Right lobe of liver (tissue), 6 donors: Measurements from ENCODE around the gene MT1G. TPM values are rescaled to one million over a fixed set of nuclear protein-coding genes. Genes with fewer than 3 reads are reported as not detected.
A peak's percentile ranks its signal among the peaks of the same experiment; 100 is the strongest.

Experiments
- ATAC-seq, 4 donors: fragments of 200-7000 bp; cut with Tn5 transposase; one replicate each; pipeline ENCODE4 v1.9.1; 2020; ENCODE audit warnings: mild to moderate bottlenecking in 4 of 4, moderate library complexity in 4 of 4
- DNase-seq, 3 donors: peaks; one replicate each; pipeline ENCODE4 v3.0.0-alpha.2; 2020
- H3K27ac ChIP-seq, 3 donors: fragments of 200-600 bp; one replicate each; pipeline ENCODE4 v1.8.0; 2022
- H3K27me3 ChIP-seq, 2 donors: fragments of 200-600 bp; one replicate each; pipeline ENCODE4 v1.8.0; 2022
- H3K36me3 ChIP-seq, 4 donors: fragments of 200-600 bp; sonication (generic) in 1 of 4; one replicate each; pipeline versions ENCODE4 v1.5.1 to v1.8.0; 2017 to 2022; ENCODE audit warnings: control low read depth in 1 of 4
- H3K4me1 ChIP-seq, 4 donors: fragments of 200-600 bp; sonication (generic) in 1 of 4; one replicate each; pipeline versions ENCODE4 v1.5.1 to v1.8.0; 2017 to 2022; ENCODE audit warnings: control low read depth in 1 of 4
- H3K4me3 ChIP-seq, 3 donors: fragments of 200-600 bp; one replicate each; pipeline ENCODE4 v1.8.0; 2022
- H3K9me3 ChIP-seq, 4 donors: fragments of 200-600 bp; sonication (generic) in 1 of 4; one replicate each; pipeline versions ENCODE4 v1.5.1 to v1.8.0; 2017 to 2022; ENCODE audit warnings: control low read depth in 1 of 4
- POLR2A ChIP-seq: fragments of 450-650 bp; IDR thresholded peaks from one replicate; pipeline ENCODE4 v1.6.1; 2017; ENCODE audit warnings: antibody characterized with exemption, mild to moderate bottlenecking
- WGBS: methylation state at CpG from one replicate; pipeline ENCODE4 v1.1.6; 2018; ENCODE audit warnings: low coverage, low lambda C conversion rate; ENCODE audit not compliant: insufficient coverage; ENCODE audit errors: missing lambda C conversion rate; 5-methylcytosine and 5-hydroxymethylcytosine counted together
- intact Hi-C, 2 donors: fragments of 100-400 bp; cut with DNase I; formaldehyde crosslinking; loops; one replicate each; pipeline versions ENCODE4 v1.11.2 to v1.14.1; 2022
- total RNA-seq, 6 experiments: library from RNA; depleted of rRNA in 2 of 6; stranded (reverse); fragments of >200 nt in 2 of 6; fragmentation: NEBNext Ultra II Directional in 3 of 6; extraction: Animal tissue kit (Norgen Biotek cat#: 25700) in 3 of 6; gene quantifications; one replicate each; pipeline versions ENCODE4 v1.1.0 to v1.2.4, GENCODE V29; 2016 to 2023
- TF ChIP-seq, protein P1 (sequence below), 4 donors: fragments of 200-600 bp in 3 of 4; fragments of 450-650 bp in 1 of 4; IDR thresholded peaks; one replicate each; pipeline versions ENCODE4 v1.5.1 to v1.8.0; 2016 to 2022; ENCODE audit warnings: antibody characterized with exemption in 4 of 4, mild to moderate bottlenecking in 2 of 4
- donor health status: DM: no; HTN: yes; CAD: no.
- donor health status: DM: no; HTN: no; CAD: no.
- donor health status: DM: no; HTN: no; CAD: no.
- donor health status: DM: no; HTN: yes; CAD: no.
- donor health status: DM: no; HTN: yes; CAD: no.

MT1G gene
- total RNA-seq, 6 experiments from 2014 or later = 490 to 8,056 (median 1,365) TPM

DNA sequence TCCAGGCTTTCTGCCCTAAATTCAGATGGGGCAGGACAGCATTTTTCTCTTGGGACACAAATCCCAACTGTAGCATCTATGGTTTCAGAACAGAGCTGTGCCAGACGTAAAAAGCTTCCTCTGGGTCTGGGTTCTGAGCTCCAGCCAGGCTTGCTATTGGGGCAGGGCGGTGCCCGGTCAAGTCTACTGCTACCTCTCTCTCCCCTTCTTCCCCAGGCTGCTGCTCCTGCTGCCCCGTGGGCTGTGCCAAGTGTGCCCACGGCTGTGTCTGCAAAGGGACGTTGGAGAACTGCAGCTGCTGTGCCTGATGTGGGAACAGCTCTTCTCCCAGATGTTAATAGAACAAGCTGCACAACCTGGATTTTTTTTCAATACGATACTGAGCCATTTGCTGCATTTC lies 34.3 kb downstream of the MT1G start:
- no peaks in the 10 kb centered on the region for H3K27me3 ChIP-seq
- ATAC-seq (no peak), DNase-seq (peak in 1 of 3 donors; percentile 36)
- WGBS = 83% methylated on average over 6 of the region's 7 CpGs
- TF ChIP-seq POLR2A = no peak
- TF ChIP-seq, protein P1, sequence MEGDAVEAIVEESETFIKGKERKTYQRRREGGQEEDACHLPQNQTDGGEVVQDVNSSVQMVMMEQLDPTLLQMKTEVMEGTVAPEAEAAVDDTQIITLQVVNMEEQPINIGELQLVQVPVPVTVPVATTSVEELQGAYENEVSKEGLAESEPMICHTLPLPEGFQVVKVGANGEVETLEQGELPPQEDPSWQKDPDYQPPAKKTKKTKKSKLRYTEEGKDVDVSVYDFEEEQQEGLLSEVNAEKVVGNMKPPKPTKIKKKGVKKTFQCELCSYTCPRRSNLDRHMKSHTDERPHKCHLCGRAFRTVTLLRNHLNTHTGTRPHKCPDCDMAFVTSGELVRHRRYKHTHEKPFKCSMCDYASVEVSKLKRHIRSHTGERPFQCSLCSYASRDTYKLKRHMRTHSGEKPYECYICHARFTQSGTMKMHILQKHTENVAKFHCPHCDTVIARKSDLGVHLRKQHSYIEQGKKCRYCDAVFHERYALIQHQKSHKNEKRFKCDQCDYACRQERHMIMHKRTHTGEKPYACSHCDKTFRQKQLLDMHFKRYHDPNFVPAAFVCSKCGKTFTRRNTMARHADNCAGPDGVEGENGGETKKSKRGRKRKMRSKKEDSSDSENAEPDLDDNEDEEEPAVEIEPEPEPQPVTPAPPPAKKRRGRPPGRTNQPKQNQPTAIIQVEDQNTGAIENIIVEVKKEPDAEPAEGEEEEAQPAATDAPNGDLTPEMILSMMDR (IDR thresholded peaks at IDR 0.05) = no peak
- peaks cover 0 to 12% (median under 1%) of the 10 kb centered on the region in 4 donors for H3K4me1 ChIP-seq
- H3K9me3 ChIP-seq = no peaks in the 10 kb centered on the region
- H3K36me3 ChIP-seq = no peaks in the 10 kb centered on the region
- H3K27ac ChIP-seq = peak overlapping the region in 1 of 3 donors; percentile 83
- intact Hi-C loops = no loop called here
- peak overlapping the region in 2 of 3 donors; percentile 60 to 65 for H3K4me3 ChIP-seq

DNA sequence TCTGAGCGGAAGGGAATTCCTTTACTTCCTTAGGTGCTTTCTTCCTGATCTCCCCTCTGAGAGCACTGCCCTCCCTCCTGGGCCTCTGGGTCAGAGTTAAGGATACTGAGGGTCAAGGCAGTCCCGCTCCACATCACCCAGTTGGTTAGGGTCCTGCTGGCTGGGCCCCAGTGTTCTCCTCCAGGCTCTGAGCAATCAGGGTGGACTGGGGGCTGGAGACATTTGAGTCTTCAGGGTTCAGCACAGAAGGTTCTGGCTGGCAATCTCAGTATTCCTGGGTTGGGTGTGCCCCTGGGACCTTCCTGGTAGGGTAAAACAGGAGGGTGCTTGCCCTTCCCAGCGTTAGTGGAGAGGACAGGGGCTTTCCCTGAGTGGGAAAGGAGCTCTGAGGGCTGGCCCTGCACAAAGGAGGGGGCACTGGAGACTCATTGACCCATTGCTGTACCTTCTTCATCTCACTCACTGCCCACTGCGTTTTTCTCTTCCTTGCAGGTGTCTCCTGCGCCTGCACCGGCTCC lies 35.0 kb downstream of the MT1G start:
- Histone ChIP-seq H3K4me3 (peak overlapping the region; percentile 49 to 65 (median 60)), H3K4me1 (peaks cover 0 to 11% (median 0%) of the 10 kb centered on the region in 4 donors), H3K27ac (peak overlapping the region in 2 of 3 donors; percentile 68 to 83), H3K36me3 (no peaks in the 10 kb centered on the region), H3K9me3 (no peaks in the 10 kb centered on the region), H3K27me3 (no peaks in the 10 kb centered on the region)
- DNase-seq (peak in 1 of 3 donors; percentile 46), ATAC-seq (peak in 3 of 4 donors; percentile 1 to 6 (median 2))
- WGBS = 83% methylated on average over 4 of the region's 6 CpGs
- TF ChIP-seq, protein P1 (IDR thresholded peaks at IDR 0.05) = no peak
- no peak for TF ChIP-seq POLR2A
- intact Hi-C loops = no loop called here

GRCh38 chr16:56632156-56632847 lies 35.6 kb downstream of the MT1G start, which contains the start of gene MT1M:
Gene MT1M, plus strand, starts transcription at chr16:56632659. Its CDS starts 73 bp downstream, at chr16:56632732.
- Histone ChIP-seq H3K36me3 (no peaks in the 10 kb centered on the region), H3K27ac (peak within 1 kb of the TSS; percentile 63 to 83 (median 68)), H3K27me3 (no peaks in the 10 kb centered on the region), H3K4me3 (peak within 1 kb of the TSS; percentile 49 to 65 (median 60)), H3K4me1 (peaks cover 0 to 11% (median 0%) of the 10 kb centered on the region in 4 donors), H3K9me3 (no peaks in the 10 kb centered on the region)
- peak; percentile 80 for TF ChIP-seq POLR2A
- TF ChIP-seq, protein P1 (IDR thresholded peaks at IDR 0.05) = no peak
- intact Hi-C loops = no loop called here
- ATAC-seq (peak; percentile 78 to 95 (median 88)), DNase-seq (peak; percentile 72 to 94 (median 94))
- 5% methylated on average over 21 of the region's 61 CpGs for WGBS

DNA sequence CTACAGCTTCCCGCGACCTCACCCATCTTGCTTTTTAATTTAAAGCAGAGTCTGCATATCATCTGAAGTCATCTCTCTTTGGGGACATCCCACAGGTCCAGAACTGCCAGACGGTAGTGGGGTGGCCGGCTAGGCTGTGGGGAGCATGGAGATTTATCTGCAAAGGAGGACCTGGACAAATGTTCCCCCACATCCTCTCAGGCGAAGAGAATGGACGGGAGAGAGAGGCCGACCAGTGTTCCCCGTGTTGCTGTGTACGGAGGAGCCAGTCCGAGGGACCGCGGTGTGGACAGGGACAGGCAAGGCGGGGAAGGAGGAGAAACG lies 36.1 kb downstream of the MT1G start:
- Histone ChIP-seq H3K36me3 (no peaks in the 10 kb centered on the region), H3K9me3 (no peaks in the 10 kb centered on the region), H3K27ac (peak overlapping the region; percentile 63 to 83 (median 68)), H3K27me3 (no peaks in the 10 kb centered on the region), H3K4me3 (peak overlapping the region; percentile 49 to 65 (median 60)), H3K4me1 (peaks cover 0 to 11% (median 0%) of the 10 kb centered on the region in 4 donors)
- DNase-seq (no peak), ATAC-seq (no peak)
- 24% methylated on average over 14 of the region's 14 CpGs for WGBS
- intact Hi-C loops = no loop called here
- TF ChIP-seq, protein P1 (IDR thresholded peaks at IDR 0.05) = no peak
- TF ChIP-seq POLR2A = no peak
